GM13977 (cell line): ENCODE data around the gene TNIP2.

Experiments
- DNase-seq: peaks from one replicate; pipeline ENCODE4 v3.0.0; 2012; ENCODE audit warnings: low spot score
- in situ Hi-C: fragments of 300-500 bp; cut with MboI; formaldehyde crosslinking; loops from one replicate; pipeline ENCODE4 v1.12.0; 2022; ENCODE audit warnings: low sequenced_read_pairs, low pct_unique_long_range_greater_than_20kb, mixed read lengths, inconsistent platforms; ENCODE audit not compliant: unreplicated experiment
- TF ChIP-seq, protein P1 (sequence below): IDR thresholded peaks from 2 replicates; pipeline ENCODE4 v1.5.1; 2012; ENCODE audit warnings: mild to moderate bottlenecking, control low read depth; ENCODE audit not compliant: insufficient read depth; ENCODE audit errors: extremely low read depth, missing control alignments

Gene TNIP2

DNA sequence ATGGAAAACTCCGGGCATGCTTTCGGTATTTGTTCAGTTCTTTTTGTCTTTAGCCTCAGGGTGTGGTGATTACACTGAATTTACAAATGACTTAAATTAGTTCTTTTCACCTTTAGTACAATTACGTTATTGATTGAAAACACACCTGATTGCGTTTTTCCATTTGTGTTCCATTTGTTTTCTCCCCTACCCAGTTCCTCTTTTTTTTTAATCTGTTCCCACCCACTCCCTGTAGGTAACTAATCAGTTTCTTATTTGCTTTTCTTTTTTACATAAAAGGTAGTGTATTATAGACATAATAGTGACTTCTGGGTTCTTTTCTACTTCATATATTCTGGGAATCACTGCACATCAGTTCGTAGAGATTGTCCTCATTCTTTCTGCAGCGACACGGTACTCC lies 53.4 kb downstream of the TNIP2 start:
- TF ChIP-seq, protein P1, sequence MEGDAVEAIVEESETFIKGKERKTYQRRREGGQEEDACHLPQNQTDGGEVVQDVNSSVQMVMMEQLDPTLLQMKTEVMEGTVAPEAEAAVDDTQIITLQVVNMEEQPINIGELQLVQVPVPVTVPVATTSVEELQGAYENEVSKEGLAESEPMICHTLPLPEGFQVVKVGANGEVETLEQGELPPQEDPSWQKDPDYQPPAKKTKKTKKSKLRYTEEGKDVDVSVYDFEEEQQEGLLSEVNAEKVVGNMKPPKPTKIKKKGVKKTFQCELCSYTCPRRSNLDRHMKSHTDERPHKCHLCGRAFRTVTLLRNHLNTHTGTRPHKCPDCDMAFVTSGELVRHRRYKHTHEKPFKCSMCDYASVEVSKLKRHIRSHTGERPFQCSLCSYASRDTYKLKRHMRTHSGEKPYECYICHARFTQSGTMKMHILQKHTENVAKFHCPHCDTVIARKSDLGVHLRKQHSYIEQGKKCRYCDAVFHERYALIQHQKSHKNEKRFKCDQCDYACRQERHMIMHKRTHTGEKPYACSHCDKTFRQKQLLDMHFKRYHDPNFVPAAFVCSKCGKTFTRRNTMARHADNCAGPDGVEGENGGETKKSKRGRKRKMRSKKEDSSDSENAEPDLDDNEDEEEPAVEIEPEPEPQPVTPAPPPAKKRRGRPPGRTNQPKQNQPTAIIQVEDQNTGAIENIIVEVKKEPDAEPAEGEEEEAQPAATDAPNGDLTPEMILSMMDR = no peak
- no peak for DNase-seq
- in situ Hi-C loops = no loop called here

DNA sequence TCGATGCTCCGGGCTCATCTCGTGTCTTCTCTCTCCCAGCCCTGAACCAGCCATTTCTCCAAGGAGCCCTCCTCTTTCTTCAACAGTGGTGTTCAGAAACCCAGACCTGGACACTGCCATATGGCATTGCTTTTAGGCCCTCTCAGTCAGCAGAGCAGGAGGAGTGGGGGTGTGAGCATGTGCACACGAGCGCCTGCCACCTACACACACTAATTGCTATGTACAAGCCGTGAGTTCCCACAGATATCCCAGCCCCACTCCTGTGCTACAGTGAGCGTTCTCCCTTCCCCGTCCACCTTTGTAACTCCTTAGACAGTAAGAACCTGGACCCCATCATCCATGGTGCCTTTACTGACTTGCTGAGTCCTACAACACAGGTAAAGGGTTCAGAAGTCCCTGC lies 53.8 kb downstream of the TNIP2 start:
- TF ChIP-seq, protein P1 = no peak
- no peak for DNase-seq
- in situ Hi-C loops = no loop called here

DNA sequence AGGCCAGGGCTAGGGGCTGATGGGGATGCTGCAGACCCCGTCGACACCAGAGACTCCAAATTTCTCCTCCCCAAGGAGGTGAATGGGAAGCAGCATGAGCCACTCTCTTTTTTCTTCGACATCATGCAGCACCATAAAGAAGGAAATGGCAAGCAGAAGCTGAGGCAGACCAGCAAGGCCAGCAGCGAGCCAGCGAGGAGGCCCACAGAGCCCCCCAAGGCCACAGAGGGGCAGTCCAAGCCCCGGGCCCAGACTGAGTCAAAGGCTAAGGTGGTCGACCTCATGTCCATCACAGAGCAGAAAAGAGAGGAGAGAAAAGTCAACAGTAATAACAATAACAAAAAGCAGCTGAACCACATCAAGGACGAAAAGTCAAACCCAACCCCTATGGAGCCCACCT lies 56.1 kb downstream of the TNIP2 start:
- DNase-seq = no peak
- in situ Hi-C loops = no loop called here
- TF ChIP-seq, protein P1 = no peak

DNA sequence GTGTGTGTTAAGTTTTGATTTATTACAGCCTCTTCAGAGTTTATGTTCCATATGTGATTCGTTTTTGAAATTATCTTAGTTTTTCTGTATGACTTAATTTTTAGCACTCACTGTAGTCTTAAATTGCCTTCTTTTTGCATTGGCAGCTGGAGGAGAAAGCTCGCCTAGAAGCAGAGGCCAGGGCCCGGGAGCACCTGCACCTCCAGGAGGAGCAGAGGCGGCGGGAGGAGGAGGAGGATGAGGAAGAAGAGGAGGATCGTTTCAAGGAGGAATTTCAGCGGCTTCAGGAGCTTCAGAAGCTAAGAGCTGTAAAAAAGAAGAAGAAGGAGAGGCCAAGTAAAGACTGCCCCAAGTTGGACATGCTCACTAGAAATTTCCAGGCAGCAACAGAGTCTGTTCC lies 56.6 kb downstream of the TNIP2 start:
- no peak for DNase-seq
- in situ Hi-C loops = no loop called here
- TF ChIP-seq, protein P1 = no peak

DNA sequence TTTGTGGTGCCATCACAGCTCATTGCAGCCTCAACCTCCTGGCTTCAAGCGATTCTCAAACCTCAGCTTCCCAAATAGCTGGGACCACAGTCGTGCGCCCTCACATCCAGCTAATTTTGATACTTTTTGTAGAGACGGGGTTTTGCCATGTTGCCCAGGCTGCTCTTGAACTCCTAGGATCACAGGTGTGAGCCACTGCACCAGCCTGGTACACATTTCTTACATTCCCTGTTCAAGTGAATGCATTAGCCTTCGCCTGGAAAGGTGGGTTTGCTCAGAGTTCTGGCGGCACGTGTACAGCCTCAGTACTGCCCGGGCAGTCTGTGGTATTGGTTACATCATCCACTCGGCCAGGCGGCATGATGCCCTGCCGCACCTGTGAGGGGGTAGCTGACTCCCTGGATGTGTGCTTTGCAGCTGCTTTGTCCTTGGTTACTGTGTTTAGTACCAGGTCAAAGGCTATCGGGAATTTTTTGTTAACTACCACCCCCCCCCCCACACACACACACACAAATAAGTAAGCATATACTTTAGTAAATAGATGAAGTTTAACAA lies 57.1 kb downstream of the TNIP2 start:
- in situ Hi-C loops = no loop called here
- no peak for DNase-seq
- TF ChIP-seq, protein P1 = no peak

DNA sequence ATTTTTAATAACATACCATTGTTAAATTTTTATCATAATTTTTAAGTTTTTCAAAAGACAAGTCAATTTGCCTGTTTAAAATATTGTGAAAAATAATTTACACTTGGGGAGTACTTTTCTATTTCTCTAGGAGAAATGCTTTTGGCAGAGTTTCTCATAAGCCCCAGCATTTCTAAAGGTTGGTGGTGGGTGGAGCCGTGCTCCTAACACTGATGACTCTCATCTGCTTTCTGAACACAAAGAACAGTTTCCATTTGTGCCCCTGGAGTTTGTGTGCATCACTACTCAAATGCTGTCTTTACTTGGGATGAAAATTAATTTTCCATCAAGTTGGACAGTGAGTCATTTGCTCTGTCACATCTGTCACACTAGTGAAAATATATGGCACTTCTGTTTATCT lies 57.6 kb downstream of the TNIP2 start:
- in situ Hi-C loops = no loop called here
- TF ChIP-seq, protein P1 = no peak
- no peak for DNase-seq

DNA sequence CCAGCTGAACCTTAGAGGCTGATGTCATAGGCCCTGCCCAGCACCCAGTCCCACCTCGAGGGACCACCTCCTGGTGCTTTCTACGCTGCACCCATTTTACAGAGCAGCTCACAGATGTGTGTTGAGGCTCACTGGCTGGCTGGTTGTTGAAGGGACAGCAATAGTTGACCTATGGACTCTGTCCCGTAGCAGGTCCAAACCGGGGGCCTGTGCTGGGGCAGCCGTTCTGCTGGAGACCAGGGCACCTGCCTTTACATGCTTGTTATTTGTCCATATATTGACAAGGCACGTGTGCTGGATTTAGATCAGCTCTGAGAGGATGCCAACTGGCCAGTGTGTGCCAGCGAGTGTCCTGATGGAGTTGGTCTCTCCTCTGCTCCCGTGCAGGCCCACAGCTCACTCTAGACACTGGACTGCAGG lies 58.1 kb downstream of the TNIP2 start:
- no peak for DNase-seq
- TF ChIP-seq, protein P1 = no peak
- in situ Hi-C loops = no loop called here
